NCI-H460 (cell line): ENCODE measurements around the gene SPATA16. TPM values are rescaled to one million over a fixed set of nuclear protein-coding genes. Genes with fewer than 3 reads are reported as not detected.
"Not testable (repeated sequence)": the region's sequence is repeated elsewhere in the genome, so short reads cannot be mapped to it uniquely, and the experiment has no call there.

ENCODE experiments used
- DNase-seq: peaks from one replicate; pipeline ENCODE4 v3.0.0-alpha.2; 2016; ENCODE audit warnings: low read depth; ENCODE audit errors: extremely low read depth
- total RNA-seq: library from RNA; depleted of rRNA; stranded (reverse); fragments of >200 nt; shearing (Covaris generic); gene quantifications from 2 replicates; pipeline ENCODE4 v1.2.3, GENCODE V29; 2014

Gene SPATA16
- total RNA-seq, 1 experiment from 2014 or later: not detected

DNA sequence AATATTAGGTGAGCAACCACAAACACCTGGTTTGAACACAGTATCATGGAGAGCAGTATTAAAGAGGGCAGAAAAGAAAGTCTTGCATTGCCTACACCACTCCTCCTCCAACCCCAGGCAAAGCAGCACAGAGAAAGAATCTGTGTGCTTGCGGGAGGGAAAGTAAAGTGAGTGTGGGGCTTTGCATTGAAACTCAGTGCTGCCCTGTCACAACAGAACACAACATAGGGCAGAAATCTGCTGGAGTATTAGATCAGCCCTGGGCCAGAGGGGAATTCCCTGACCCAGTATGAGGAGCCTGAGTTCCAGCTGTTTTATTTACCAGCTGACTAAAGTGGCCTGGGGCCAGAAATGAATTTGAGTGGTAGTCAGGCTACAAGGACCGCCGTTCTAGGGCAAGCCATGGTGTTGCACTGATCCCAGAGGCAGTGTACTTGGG is 75.5 kb downstream of the SPATA16 start:
- DNase-seq: no peak

DNA sequence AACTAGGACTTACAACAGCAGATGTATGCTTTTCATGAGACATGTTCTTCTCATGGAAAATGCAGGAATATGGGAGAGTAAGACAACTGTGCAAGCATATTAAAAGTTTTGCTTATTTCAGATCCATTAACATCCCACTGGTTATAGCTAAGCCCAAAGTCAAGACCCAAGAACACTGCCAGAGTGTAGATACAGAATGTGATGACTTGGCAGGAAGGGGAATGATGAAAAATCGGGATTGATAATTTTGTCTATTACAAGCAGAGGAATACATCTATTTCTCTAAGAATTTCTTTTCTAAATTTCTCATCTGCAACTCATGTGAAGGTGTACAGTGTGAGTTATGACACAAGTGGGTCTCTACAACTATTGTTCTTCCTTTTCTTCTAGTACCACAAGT is 76.4 kb downstream of the SPATA16 start:
- no peak for DNase-seq

DNA sequence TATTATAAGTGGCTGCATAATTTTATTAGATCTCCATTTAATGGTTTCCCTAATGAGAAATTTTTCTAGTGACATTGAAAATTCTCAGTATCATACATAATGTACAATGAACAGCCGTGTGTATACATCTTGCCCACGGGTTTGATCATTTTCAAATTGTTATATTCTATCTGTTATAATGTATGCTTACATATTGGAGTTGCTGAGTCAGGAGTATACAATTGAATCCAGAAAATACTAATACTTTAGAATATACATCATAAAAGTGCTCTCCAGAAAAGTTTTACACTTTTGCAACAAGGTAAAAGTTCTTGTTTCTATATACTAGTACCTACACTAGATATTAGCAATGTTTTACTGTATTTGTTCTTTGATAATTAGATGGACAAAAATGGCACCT is 82.8 kb downstream of the SPATA16 start:
- no peak for DNase-seq

DNA sequence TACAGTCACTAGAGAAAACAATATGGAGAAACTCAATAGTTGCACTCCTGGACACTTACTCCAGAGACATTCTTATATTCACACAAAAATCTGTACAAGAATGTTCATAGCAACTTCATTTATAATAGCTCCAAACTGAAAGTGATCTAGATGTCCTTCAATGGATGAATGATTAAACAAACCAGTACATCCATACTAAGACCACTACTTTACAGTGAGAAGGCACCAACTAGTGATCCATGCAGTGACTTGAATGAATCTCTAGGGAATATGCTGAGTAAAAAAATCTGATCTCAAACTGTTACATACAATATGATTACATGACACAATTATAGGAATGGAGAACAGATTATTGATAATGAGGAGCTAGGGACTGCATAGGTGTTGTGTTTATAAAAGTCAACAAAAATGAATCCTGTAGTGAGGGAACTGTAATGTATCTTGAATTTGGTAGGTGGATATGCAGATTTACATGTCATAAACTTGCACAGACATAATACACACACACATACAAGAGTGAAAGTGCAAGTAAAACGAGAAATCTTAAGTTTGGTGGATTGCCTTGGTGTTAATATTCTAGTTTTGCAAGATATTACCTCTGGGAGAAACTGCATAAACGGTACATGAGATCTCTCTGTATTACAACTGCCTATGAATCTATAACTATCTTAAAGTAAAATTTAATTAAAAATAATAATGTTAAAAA is 85.7 kb downstream of the SPATA16 start:
- no peak for DNase-seq

DNA sequence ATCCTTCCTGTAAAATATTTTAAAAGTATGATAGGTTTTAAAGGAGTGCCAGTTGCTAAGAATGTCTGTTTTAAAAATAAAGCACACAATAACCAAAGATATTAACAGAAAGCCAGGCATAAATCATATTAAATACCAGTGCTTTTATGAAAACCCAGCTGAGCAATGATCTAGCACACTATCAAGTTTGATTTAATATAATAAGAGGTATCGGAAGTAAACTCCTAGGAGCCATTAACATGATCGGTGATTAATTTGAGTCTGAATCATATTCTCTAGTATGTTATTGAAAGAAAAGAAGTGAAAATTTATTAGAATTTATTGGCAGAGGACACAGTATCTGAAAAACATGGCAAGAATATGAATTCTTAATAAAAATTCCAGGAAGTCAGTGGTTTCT is 91.7 kb downstream of the SPATA16 start:
- DNase-seq: no peak

DNA sequence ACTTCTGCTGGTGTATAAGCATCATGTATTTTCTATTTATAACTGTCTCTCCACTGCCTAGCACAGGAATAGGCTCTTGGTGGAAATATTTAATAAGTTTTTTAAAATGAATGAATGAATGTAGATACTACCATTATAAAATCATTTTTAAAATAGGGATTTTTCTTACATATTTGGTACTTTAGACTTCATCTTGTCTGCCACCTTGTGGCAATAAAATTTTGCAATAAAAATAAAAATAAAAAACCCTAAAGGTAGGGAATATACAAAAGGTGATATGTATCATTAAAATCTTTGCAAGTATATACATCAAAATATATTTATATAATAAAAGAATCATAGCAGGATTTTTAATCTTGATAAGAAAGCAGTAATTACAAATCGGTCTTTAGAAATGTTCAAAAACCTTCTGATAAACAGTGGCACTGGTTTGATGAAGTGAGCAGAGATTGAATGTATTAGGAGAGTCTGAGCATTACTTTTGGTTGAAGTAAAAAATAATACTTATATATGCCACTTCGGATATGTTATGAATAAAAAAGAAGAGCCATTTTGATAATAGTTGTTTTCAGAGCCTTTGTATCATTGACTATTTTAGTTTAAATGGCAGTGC is 95.2 kb downstream of the SPATA16 start:
- DNase-seq: no peak

DNA sequence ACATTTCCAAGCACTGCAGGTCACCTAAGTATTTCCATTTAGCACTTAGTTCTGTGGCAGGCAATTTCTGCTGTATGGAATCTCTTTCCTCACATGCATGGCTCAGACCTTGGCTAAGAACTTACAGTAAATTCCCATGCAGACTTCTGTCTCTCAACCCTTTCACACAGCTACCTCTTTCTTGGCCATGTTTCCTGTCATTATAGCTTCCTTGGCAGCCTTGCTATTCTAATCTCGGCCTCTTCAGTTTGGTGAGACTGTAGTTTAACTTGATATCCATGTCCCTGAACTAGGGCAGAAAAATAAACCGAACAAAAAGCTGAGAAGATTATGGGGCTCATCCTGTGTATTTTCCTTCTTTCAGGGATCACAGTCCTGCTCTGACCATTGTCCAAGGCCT is 96.0 kb downstream of the SPATA16 start:
- no peak for DNase-seq

DNA sequence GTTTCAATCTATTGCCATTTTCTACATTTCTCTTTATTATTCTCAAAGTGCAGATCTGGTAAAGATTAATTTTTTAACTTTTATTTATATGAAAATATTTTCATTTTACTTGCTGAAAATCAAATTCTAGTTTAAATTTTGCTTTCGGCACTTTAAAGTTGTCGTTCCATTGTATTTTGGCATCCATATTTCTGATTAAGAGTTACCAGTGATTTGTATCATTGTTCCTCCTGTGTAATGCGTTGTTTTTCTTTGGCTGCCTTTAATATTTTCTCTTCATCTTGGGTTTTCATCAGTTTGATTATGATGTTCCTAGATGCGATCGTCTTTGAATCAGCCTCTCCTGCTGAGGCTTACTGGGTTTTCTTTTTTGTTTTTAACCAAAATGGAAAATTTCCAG is 97.3 kb downstream of the SPATA16 start:
- DNase-seq: no peak

DNA sequence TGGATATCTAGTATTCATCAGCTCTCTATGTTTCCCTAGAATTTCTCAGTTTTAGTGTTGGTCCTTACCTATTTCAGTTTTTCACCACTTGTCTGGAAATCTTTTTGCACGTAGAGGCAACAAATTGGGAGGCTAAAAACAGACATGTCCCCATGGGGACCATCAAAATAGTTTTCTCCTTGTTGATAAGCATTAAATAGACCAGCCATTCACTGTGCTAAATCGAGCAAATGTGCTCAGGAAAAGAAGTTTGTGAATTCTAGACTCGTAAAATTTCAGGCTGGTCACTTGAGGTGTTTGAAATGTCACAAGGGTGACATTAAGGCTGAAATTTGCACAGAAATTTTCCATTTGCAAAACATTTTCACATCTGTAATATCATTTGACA is 102.6 kb downstream of the SPATA16 start:
- no peak for DNase-seq

DNA sequence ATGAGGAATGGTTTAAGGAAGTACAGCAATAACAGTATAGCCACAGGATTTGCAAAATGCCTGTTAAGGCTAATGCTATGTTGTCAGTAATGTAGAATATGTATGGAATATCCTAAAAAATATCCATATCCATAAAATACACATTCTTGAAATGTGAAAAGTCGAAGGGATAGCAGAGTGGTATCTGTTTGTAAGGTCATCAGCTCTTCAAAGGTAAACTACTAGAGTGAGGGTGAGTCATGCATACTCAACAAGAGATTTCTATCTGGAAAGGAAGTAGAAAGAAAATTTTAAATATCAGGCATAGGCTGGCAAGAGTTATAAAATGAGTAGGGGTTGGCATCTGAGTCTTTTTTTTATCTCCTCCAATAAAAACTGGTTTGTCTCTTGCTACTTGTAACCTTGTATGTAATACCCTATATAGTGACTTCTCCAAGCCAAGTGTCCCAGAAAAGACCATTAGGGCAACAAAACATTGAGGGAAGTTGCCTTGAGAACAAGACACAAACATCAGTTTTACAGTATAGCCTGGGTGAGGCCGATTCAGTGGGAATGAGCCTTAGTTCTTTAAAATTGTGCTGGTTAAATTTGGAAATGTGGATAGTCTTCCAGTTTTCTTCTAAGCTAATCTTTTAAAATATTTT is 103.1 kb downstream of the SPATA16 start:
- DNase-seq: no peak

DNA sequence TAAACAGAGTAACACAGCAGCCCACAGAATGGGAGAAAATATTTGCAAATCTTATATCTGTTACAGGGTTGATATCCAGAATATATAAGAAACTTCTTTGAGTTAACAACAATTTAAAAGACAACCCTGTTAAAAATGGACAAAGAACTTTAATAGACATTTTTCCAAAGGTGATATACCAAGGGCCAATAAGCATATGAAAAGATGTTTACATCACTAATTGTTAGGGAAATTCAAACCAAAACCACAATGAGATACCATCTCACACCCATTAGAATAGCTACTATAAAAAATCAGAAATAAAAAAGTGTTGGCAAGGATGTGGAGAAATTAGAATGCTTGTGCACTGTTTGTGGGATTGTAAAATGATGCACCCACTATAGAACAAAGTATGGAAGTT is 110.8 kb downstream of the SPATA16 start:
- DNase-seq: no peak

DNA sequence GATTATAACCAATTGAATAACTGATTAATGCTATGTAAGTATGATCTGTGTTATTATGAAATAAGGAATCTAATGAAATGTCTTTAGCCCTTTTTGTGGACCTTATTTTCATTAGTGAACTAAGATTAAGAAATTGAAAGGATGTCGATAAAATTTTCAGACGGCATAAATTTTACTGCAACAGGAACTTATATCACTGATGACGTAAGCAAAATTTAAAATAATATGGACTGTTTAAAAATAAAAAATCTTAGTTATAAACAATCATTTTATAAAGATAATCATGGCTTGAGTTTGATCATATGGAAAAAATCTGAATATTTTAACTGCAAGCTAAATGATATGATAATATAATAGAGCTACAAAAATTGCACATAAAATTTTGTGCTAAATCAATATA is 112.7 kb downstream of the SPATA16 start:
- DNase-seq: no peak

DNA sequence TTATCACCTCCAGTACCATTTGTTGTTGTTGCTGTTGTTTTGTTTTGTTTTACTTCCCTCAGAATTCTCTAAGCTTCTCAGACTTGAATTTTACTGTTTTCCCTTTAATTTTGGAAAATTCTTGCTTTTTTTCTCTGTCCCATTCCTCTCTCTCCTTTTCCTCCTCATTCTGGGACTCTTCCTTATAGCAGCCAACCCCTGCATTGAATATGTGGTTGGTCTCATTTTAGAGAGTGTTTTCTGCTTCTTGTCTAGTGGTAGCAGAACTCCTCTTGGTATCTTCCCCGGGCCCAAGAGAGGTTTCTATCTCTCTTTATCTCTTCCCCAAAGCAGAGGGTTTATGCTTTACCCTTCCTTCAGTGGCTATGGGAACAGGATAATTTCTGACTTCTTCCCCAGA is 113.6 kb downstream of the SPATA16 start:
- DNase-seq: no peak

DNA sequence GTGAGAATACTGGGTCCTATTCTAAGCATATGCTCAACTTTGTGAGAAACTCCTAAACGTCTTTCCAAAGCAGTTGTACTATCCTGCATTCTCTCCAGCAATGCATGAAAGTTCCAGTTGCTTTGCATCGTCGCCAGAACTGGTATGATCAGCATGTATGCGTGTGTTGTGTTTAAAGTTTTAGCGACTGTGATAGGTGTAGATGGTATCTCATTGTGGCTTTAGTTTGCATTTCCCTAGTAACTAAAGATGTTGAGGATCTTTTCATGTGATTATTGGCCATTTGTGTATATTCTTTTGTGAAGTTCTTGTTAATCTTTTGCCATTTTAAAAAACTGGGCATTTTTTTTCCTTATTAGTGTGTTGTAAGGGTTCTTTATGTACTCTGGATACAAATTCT is 115.1 kb downstream of the SPATA16 start:
- DNase-seq: no peak

DNA sequence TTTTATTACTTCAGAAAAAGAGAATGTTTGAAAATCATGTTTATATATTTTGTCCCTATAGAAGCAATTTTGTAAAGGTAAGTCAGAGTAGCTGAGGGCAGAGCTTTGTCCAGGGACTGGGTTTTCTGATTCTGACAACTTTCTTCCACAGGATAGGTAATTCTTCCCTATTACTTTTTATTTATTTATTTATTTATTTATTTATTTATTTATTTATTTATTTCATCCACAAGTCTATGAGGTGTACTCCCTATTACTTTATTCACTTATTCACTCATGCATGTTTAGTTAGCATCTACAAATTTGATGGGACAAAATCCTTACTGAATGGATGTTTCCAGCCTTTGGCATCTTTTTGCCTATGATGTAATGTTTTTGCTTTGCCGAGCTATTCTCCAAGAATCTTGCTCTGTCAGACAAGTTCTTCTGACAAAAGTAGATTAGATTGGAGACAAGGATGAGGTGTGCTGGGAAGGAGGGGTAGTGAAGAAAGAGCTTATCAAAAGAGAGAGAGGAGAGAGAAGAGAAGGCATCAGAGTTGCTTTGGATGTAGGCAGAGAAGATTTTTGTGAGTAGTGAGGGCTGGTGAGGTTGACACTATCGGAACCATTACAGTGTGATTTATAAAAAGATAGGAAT is 119.4 kb downstream of the SPATA16 start:
- no peak for DNase-seq

DNA sequence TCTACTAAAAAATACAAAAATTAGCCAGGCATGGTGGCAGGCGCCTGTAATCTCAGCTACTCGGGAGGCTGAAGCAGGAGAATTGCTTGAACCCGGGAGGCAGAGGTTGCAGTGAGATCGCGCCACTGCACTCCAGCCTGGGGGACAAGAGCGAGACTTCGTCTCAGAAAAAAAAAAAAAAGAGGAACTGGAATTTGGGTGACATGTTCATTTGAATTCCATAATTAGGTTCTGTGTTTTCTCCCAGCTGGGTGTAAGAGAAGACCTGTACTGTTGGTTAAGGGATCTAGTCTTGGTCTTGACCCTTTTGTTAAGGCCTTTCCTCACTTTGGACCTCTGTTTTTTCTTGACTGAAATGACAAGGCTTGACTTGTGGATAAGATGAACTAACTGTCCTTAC is 120.9 kb downstream of the SPATA16 start:
- DNase-seq: not testable (repeated sequence)

DNA sequence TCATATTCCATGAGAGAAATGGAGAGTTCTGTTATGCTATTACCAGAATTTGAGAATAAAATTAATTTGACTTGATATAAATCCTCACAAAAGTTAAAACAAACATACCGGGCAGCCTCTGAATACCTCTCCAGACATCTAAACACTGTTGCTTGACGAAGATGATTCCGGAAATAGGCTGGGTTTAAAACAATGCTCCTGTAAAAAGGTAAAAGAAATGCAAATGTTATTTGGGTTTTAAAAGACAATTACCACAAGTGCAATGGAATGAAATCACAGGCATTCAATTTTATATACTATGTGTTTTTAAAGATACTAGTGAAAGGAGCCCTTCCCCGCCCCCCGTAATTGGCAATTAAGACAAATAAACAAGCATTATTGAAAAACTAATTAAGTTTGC is 121.7 kb downstream of the SPATA16 start:
- no peak for DNase-seq

DNA sequence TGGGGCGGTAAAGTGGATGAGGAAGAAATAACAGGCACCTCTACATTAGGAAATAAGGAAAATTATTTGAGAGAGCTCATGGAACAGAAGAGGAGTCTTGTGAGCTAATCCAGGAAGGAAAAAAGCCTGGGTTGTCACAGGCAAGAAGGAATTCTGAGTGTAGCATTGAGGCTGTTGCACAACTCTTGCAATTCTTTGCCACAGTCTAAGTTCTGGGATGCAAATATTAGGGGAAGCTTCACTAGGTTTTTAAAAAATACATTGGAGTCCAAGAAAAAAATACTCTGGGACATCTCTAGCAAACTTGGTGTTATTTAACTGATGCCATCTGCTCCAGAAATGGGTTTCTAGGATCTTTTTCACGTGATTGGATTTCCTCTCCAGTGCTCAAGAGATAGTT is 122.3 kb downstream of the SPATA16 start:
- DNase-seq: no peak

DNA sequence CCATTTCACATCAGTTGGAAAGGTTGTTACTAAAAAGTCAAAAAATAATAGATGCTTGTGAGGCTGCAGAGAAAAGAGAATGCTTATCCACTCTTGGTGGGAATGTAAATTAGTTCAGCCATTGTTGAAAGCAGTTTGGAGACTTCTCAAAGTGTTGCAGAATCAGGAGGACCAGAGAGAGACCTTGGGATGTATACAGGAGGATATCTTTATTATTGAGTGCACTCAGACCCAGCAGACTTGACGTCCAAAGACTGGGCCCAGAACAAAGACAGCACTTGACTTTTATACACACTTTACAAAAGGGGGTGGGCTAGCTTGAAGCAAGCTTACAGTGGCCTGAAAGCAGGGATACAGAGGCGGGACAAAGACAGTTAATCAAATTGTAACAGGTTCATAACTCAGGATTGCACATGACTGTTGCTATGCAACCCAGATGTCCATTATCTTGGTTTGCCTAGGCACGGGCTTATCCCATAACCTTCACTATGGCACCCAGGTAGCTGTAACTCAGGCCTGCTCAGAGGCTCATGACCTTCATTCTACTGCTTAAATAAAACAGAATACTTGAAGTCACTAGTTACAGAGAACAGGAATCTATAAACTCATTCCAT is 127.7 kb downstream of the SPATA16 start:
- no peak for DNase-seq

DNA sequence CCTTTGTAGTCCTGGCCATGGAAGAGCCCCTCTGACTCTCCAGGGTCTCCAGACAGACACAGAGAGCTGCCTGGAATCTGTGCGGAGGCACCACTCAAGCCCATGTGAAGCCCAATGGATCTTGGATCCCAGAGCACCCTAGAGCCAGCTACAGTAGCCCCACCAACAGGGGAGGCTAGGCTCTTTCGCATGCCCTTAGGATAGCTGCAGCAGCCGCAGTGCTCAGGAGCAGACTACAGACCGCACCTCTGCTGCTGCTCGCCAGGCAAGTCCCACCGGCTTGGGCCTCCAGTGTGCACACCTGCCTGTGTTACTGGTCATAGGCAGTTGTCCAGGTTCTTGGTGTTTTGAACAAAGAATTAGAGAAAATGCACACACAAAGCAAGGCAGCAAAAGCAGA is 131.6 kb downstream of the SPATA16 start:
- no peak for DNase-seq

DNA sequence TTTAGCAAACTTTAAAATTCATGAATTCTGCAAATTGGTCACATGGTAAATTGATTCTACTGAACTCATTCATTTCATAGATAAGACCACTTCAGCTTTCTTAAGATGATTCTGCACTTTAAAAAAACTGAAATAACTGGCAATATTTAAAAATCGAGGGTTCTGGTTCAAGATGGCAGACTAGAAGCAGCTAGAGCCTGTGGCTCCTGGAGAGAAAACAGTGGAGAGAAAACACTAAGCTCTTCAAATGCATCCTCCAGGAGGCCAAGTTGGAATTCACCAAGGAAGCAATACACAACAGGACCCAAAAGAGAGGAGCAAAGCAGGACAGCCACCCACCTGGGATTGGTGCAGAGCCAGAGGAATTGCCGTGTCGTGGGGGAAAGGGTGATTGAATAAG is 132.1 kb downstream of the SPATA16 start:
- DNase-seq: no peak
